ENCODE data around the gene MPC2.

- TF ChIP-seq, protein P1, sequence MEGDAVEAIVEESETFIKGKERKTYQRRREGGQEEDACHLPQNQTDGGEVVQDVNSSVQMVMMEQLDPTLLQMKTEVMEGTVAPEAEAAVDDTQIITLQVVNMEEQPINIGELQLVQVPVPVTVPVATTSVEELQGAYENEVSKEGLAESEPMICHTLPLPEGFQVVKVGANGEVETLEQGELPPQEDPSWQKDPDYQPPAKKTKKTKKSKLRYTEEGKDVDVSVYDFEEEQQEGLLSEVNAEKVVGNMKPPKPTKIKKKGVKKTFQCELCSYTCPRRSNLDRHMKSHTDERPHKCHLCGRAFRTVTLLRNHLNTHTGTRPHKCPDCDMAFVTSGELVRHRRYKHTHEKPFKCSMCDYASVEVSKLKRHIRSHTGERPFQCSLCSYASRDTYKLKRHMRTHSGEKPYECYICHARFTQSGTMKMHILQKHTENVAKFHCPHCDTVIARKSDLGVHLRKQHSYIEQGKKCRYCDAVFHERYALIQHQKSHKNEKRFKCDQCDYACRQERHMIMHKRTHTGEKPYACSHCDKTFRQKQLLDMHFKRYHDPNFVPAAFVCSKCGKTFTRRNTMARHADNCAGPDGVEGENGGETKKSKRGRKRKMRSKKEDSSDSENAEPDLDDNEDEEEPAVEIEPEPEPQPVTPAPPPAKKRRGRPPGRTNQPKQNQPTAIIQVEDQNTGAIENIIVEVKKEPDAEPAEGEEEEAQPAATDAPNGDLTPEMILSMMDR (IDR thresholded peaks at IDR 0.05 in 2 of 3, conservative IDR thresholded peaks at IDR 0.05 in 1 of 3; ENCODE audit: borderline replicate concordance in 1 of 3, insufficient read depth in 1 of 3, low read depth in 2 of 3, low read length in 2 of 3), result no peak
- no peak for TF ChIP-seq RAD21 (IDR thresholded peaks at IDR 0.05; ENCODE audit: low read depth)
- no peak for TF ChIP-seq EZH2 (IDR thresholded peaks at IDR 0.05)
- no peak for TF ChIP-seq POLR2AphosphoS5 (IDR thresholded peaks at IDR 0.05; ENCODE audit: low read depth, low read length)
- TF ChIP-seq REST (IDR thresholded peaks at IDR 0.05; ENCODE audit: low read depth), result no peak
- no peak for TF ChIP-seq TCF7L2 (IDR thresholded peaks at IDR 0.05; ENCODE audit: borderline replicate concordance, extremely low read depth, insufficient read depth, insufficient read length)
- TF ChIP-seq ZNF274 (IDR thresholded peaks at IDR 0.05; ENCODE audit: low read depth, low read length), result no peak
- TF ChIP-seq, protein P2, sequence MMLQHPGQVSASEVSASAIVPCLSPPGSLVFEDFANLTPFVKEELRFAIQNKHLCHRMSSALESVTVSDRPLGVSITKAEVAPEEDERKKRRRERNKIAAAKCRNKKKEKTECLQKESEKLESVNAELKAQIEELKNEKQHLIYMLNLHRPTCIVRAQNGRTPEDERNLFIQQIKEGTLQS (IDR thresholded peaks at IDR 0.05), result no peak
- no peak for TF ChIP-seq MAX (IDR thresholded peaks at IDR 0.05)
- no peak for TF ChIP-seq JUND (IDR thresholded peaks at IDR 0.05)
These were observed 14.8 kb downstream of the MPC2 start for GRCh38 chr1:167922023-167922422.

All from HCT116 (cell line).